Muscle of leg (tissue), 11 donors: ENCODE measurements around the gene ADO. TPM values are rescaled to one million over a fixed set of nuclear protein-coding genes. Genes with fewer than 3 reads are reported as not detected.
"Not testable (repeated sequence)": the region's sequence is repeated elsewhere in the genome, so short reads cannot be mapped to it uniquely, and the experiment has no call there.

Experiments
- DNase-seq: peaks from one replicate; pipeline ENCODE4 v3.0.0; 2013
- H3K27ac ChIP-seq: one replicate; pipeline ENCODE4 v1.5.1; 2013; ENCODE audit warnings: mild to moderate bottlenecking, low read length, control low read depth
- H3K27me3 ChIP-seq: one replicate; pipeline ENCODE4 v1.6.1; 2013; ENCODE audit warnings: low read length; ENCODE audit not compliant: control insufficient read depth, insufficient read depth
- H3K36me3 ChIP-seq: one replicate; pipeline ENCODE4 v1.6.1; 2013; ENCODE audit warnings: low read length; ENCODE audit not compliant: control insufficient read depth, insufficient read depth
- H3K4me1 ChIP-seq: one replicate; pipeline ENCODE4 v1.6.1; 2013; ENCODE audit warnings: low read length; ENCODE audit not compliant: control insufficient read depth, insufficient read depth
- H3K4me3 ChIP-seq: one replicate; pipeline ENCODE4 v1.5.1; 2013; ENCODE audit warnings: low read length, control low read depth
- H3K9me3 ChIP-seq: replicated peaks from 2 replicates; pipeline ENCODE4 v1.6.1; 2013; ENCODE audit warnings: low read depth, low read length; ENCODE audit not compliant: control insufficient read depth
- WGBS: methylation state at CpG from one replicate; pipeline ENCODE4 v1.1.5; 2013; ENCODE audit warnings: missing lambda C conversion rate; ENCODE audit not compliant: insufficient coverage; 5-methylcytosine and 5-hydroxymethylcytosine counted together
- polyA plus RNA-seq, 8 donors: library from polyadenylated mRNA; unstranded; fragments of 120-200 nt; gene quantifications; one replicate each; pipeline versions ENCODE4 v1.2.1 to v1.2.3, GENCODE V29; 2013; ENCODE audit warnings: inconsistent platforms in 1 of 8, low replicate concordance in 1 of 8; ENCODE audit not compliant: insufficient read length in 8 of 8, insufficient read depth in 1 of 8
- total RNA-seq: library from RNA; stranded (reverse); fragments of 120-200 nt; gene quantifications from one replicate; pipeline ENCODE4 v1.2.4, GENCODE V29; 2013

Gene ADO
- total and polyA plus RNA-seq, 9 donors, result 14.3 to 19.5 (median 16.6) TPM

DNA sequence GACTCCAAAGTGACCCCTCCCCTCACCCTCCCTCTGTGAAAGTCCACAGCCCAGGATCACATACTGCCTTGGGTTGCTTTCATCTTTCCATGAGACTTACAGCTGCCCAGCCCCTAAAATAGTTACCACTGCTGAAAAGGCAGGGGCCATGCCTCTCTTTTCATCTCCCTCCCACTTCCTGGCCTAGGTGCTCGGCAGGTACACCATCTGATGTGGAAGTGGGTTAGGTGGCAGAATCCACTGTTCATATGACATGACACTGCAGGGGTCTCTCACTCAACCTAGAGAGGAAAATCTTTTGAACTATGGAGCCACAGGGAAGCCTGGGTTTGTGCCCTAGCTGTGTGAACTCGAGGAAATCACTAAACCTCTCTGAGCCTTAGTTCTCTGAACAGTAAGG, 38.8 kb upstream of the ADO start:
- Histone ChIP-seq H3K27me3 (no peaks in the 10 kb centered on the region), H3K27ac (no peak overlapping the region), H3K4me3 (no peak overlapping the region), H3K9me3 (no peaks in the 10 kb centered on the region), H3K4me1 (peaks cover 13% of the 10 kb centered on the region), H3K36me3 (no peaks in the 10 kb centered on the region)
- no CpG with 5 or more reads among the region's 2 CpGs for WGBS
- no peak for DNase-seq

DNA sequence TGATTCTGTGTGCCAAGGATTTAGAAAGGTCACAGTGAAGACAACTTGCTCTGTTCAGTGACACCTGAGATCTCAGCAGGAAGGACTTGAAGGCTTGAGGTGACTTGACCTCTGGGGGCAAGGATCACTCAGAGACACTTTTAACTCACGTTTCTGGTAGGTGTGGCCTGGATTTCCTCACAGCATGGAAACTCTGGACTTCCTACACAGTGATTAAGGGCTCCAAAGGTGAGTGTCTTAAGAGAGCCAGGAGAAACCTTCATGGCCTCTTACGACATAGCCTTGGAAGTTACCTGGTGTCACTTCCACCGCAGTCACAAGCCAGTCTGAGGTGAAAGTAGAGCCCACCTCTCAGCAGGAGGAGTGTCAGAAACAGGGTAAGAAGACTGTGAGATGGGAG, 38.1 kb upstream of the ADO start:
- WGBS, result 83% methylated on average over 1 of the region's 3 CpGs
- H3K4me1 ChIP-seq, result peaks cover 17% of the 10 kb centered on the region
- DNase-seq, result no peak

GRCh38 chr10:62769574-62770242, 34.8 kb upstream of the ADO start:
- peaks cover 19% of the 10 kb centered on the region for H3K4me1 ChIP-seq
- WGBS, result no CpG with 5 or more reads among the region's 1 CpG
- H3K9me3 ChIP-seq, result no peaks in the 10 kb centered on the region

More for the DNA sequence above, 38.1 kb upstream of the ADO start:
- no peak overlapping the region for H3K4me3 ChIP-seq
- no peak overlapping the region for H3K27ac ChIP-seq
- no peaks in the 10 kb centered on the region for H3K27me3 ChIP-seq
- no peaks in the 10 kb centered on the region for H3K36me3 ChIP-seq
- no peaks in the 10 kb centered on the region for H3K9me3 ChIP-seq

DNA sequence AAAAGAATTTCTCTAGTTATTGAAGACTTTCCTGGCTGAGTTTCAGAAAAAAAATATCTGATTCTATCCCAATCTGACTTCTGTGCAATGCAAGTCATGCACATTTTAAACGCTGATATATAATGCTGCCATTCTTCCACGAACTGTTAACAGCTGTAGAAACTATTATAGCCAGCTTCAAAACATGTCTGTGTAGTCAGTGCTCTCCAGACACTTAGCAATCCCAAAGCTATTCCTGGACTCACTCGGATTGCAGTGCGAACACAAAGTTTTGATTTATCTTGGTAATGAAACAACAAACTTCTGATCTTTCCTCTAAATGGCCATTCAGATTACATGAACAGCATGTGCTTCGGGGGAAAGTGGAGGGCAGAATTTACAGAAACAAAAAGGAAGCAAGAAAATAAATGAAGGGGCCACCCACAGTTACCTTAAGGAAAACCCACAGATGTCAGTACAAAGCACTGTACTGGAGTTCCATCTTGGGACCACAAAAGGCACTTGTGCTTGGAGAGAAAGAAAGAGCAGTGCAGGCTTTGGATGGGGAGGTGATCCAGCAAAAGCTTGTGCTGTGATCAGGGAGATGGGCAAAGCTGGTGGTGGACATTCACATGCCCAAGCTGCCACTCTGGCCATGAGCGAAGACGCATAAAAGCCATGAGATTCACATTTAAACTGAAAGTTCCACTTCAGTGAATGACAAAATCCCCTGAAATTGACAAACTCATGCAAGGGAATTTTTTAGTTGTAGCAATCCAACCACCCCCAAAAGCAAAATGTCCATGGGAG, 32.1 kb upstream of the ADO start:
- Histone ChIP-seq H3K9me3 (no peaks in the 10 kb centered on the region), H3K27ac (peak overlapping the region; percentile 83), H3K4me3 (no peak overlapping the region), H3K27me3 (no peaks in the 10 kb centered on the region), H3K4me1 (peaks cover 17% of the 10 kb centered on the region), H3K36me3 (no peaks in the 10 kb centered on the region)
- DNase-seq, result peak; percentile 82
- 5% methylated on average over 2 of the region's 7 CpGs for WGBS

More at GRCh38 chr10:62769574-62770242, 34.8 kb upstream of the ADO start:
- DNase-seq, result peak; percentile 32
- H3K27me3 ChIP-seq, result no peaks in the 10 kb centered on the region
- H3K4me3 ChIP-seq, result no peak overlapping the region
- H3K36me3 ChIP-seq, result no peaks in the 10 kb centered on the region
- no peak overlapping the region for H3K27ac ChIP-seq

GRCh38 chr10:62778125-62778524, 26.4 kb upstream of the ADO start:
- Histone ChIP-seq H3K4me1 (peaks cover 4% of the 10 kb centered on the region), H3K9me3 (no peaks in the 10 kb centered on the region), H3K27ac (no peak overlapping the region), H3K27me3 (no peaks in the 10 kb centered on the region), H3K4me3 (no peak overlapping the region), H3K36me3 (no peaks in the 10 kb centered on the region)
- no peak for DNase-seq
- WGBS, result no CpG with 5 or more reads among the region's 2 CpGs

- DNase-seq, result peak; percentile 34
- peaks cover 4% of the 10 kb centered on the region for H3K4me1 ChIP-seq
Observed at GRCh38 chr10:62779487-62780248, 24.9 kb upstream of the ADO start.

DNA sequence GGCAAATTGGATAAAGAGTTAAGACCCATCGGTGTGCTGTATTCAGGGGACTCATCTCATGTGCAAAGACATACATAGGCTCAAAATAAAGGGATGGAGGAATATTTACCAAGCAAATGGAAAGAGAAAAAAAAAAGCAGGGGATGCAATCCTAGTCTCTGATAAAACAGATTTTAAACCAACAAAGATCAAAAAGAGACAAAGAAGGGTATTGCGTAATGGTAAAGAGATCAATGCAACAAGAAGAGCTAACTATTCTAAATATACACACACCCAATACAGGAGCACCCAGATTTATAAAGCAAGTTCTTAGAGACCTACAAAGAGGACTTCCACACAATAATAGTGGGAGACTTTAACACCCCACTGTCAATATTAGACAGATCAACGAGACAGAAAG, 20.0 kb upstream of the ADO start:
- H3K4me3 ChIP-seq, H3K27me3 ChIP-seq, H3K4me1 ChIP-seq, DNase-seq, H3K9me3 ChIP-seq, H3K36me3 ChIP-seq, H3K27ac ChIP-seq: not testable (repeated sequence)
- WGBS, result 100% methylated on average over 2 of the region's 3 CpGs

More at GRCh38 chr10:62779487-62780248, 24.9 kb upstream of the ADO start:
- H3K4me3 ChIP-seq, result no peak overlapping the region
- no peak overlapping the region for H3K27ac ChIP-seq
- H3K27me3 ChIP-seq, result no peaks in the 10 kb centered on the region
- no CpG with 5 or more reads among the region's 5 CpGs for WGBS
- H3K9me3 ChIP-seq, result no peaks in the 10 kb centered on the region
- no peaks in the 10 kb centered on the region for H3K36me3 ChIP-seq

- H3K27ac ChIP-seq, DNase-seq, H3K36me3 ChIP-seq, H3K27me3 ChIP-seq, H3K9me3 ChIP-seq, H3K4me3 ChIP-seq: not testable (repeated sequence)
- peaks cover 13% of the 10 kb centered on the region for H3K4me1 ChIP-seq
- no CpG with 5 or more reads among the region's 2 CpGs for WGBS
Observed at GRCh38 chr10:62788285-62788684, 16.2 kb upstream of the ADO start.

GRCh38 chr10:62788861-62789467, 15.6 kb upstream of the ADO start:
- Histone ChIP-seq H3K27me3 (no peaks in the 10 kb centered on the region), H3K27ac (no peak overlapping the region), H3K4me3 (no peak overlapping the region), H3K4me1 (peaks cover 13% of the 10 kb centered on the region), H3K36me3 (no peaks in the 10 kb centered on the region), H3K9me3 (no peaks in the 10 kb centered on the region)
- peak; percentile 72 for DNase-seq
- WGBS, result 27% methylated on average over 3 of the region's 9 CpGs
